Neural cell (in vitro differentiated cells): ENCODE measurements around the gene TPM2.
"Not testable (repeated sequence)": the region's sequence is repeated elsewhere in the genome, so short reads cannot be mapped to it uniquely, and the experiment has no call there.

ENCODE experiments used
- EP300 ChIP-seq: fragments of 450-650 bp; conservative IDR thresholded peaks from 2 replicates; pipeline ENCODE4 v1.6.1; 2014; ENCODE audit warnings: antibody characterized with exemption, mild to moderate bottlenecking, moderate library complexity; ENCODE audit not compliant: poor library complexity, severe bottlenecking
- EZH2 ChIP-seq: fragments of 200-600, 300-800 bp; shearing (Covaris generic), sonication (generic); IDR thresholded peaks from 2 replicates; pipeline ENCODE4 v1.6.1; 2014; ENCODE audit warnings: antibody characterized with exemption, low read length, borderline replicate concordance, mild to moderate bottlenecking; ENCODE audit not compliant: insufficient read depth, poor library complexity, severe bottlenecking
- MXI1 ChIP-seq: fragments of 450-650 bp; conservative IDR thresholded peaks from 2 replicates; pipeline ENCODE4 v1.6.1; 2014; ENCODE audit warnings: antibody characterized with exemption, mild to moderate bottlenecking; ENCODE audit not compliant: poor library complexity, severe bottlenecking
- POLR2AphosphoS5 ChIP-seq: IDR thresholded peaks from 2 replicates; pipeline ENCODE4 v1.6.1; 2012
- SMC3 ChIP-seq: fragments of 450-650 bp; conservative IDR thresholded peaks from 2 replicates; pipeline ENCODE4 v1.6.1; 2014; ENCODE audit warnings: antibody characterized with exemption, mild to moderate bottlenecking, moderate library complexity; ENCODE audit not compliant: poor library complexity
- TAF1 ChIP-seq: IDR thresholded peaks from 2 replicates; pipeline ENCODE4 v1.6.1; 2012; ENCODE audit warnings: low read depth
- TF ChIP-seq, protein P1 (sequence below): fragments of 450-650 bp; IDR thresholded peaks from 2 replicates; pipeline ENCODE4 v1.5.1; 2014; ENCODE audit warnings: antibody characterized with exemption, mild to moderate bottlenecking, moderate library complexity; ENCODE audit not compliant: poor library complexity, severe bottlenecking
- TF ChIP-seq, protein P2 (sequence below): IDR thresholded peaks from 2 replicates; pipeline ENCODE4 v1.6.1; 2012; ENCODE audit warnings: borderline replicate concordance

DNA sequence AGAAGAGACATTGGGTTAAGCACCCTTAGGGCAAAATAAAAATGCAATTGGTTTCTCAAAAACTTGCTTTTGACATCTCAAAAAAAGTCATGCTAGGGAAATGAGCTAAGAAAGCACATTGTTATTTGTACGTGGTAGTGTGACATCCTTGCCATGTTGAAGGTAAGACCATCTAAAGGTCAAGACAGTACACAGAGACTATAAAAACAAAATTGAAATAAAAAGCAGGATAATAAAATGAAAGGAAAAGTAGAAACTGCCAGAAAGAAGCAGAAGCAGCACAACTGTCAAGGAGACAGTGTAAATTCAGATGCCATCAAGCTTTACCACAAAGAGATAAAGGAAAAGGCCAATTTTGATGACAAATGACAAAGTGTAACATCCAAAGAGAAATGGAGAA lies 50.5 kb downstream of the TPM2 start:
- TF ChIP-seq, protein P1, sequence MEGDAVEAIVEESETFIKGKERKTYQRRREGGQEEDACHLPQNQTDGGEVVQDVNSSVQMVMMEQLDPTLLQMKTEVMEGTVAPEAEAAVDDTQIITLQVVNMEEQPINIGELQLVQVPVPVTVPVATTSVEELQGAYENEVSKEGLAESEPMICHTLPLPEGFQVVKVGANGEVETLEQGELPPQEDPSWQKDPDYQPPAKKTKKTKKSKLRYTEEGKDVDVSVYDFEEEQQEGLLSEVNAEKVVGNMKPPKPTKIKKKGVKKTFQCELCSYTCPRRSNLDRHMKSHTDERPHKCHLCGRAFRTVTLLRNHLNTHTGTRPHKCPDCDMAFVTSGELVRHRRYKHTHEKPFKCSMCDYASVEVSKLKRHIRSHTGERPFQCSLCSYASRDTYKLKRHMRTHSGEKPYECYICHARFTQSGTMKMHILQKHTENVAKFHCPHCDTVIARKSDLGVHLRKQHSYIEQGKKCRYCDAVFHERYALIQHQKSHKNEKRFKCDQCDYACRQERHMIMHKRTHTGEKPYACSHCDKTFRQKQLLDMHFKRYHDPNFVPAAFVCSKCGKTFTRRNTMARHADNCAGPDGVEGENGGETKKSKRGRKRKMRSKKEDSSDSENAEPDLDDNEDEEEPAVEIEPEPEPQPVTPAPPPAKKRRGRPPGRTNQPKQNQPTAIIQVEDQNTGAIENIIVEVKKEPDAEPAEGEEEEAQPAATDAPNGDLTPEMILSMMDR: not testable (repeated sequence)
- TF ChIP-seq EP300, EZH2, POLR2AphosphoS5, TAF1, SMC3, MXI1: not testable (repeated sequence)
- TF ChIP-seq, protein P2, sequence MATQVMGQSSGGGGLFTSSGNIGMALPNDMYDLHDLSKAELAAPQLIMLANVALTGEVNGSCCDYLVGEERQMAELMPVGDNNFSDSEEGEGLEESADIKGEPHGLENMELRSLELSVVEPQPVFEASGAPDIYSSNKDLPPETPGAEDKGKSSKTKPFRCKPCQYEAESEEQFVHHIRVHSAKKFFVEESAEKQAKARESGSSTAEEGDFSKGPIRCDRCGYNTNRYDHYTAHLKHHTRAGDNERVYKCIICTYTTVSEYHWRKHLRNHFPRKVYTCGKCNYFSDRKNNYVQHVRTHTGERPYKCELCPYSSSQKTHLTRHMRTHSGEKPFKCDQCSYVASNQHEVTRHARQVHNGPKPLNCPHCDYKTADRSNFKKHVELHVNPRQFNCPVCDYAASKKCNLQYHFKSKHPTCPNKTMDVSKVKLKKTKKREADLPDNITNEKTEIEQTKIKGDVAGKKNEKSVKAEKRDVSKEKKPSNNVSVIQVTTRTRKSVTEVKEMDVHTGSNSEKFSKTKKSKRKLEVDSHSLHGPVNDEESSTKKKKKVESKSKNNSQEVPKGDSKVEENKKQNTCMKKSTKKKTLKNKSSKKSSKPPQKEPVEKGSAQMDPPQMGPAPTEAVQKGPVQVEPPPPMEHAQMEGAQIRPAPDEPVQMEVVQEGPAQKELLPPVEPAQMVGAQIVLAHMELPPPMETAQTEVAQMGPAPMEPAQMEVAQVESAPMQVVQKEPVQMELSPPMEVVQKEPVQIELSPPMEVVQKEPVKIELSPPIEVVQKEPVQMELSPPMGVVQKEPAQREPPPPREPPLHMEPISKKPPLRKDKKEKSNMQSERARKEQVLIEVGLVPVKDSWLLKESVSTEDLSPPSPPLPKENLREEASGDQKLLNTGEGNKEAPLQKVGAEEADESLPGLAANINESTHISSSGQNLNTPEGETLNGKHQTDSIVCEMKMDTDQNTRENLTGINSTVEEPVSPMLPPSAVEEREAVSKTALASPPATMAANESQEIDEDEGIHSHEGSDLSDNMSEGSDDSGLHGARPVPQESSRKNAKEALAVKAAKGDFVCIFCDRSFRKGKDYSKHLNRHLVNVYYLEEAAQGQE: not testable (repeated sequence)
